ENCODE measurements around the gene TGFA. TPM values are rescaled to one million over a fixed set of nuclear protein-coding genes. Genes with fewer than 3 reads are reported as not detected.

The TGFA gene
- total RNA-seq, 6 donors from 2014 or later, result 4.2 to 19.6 (median 10.7) TPM

DNA sequence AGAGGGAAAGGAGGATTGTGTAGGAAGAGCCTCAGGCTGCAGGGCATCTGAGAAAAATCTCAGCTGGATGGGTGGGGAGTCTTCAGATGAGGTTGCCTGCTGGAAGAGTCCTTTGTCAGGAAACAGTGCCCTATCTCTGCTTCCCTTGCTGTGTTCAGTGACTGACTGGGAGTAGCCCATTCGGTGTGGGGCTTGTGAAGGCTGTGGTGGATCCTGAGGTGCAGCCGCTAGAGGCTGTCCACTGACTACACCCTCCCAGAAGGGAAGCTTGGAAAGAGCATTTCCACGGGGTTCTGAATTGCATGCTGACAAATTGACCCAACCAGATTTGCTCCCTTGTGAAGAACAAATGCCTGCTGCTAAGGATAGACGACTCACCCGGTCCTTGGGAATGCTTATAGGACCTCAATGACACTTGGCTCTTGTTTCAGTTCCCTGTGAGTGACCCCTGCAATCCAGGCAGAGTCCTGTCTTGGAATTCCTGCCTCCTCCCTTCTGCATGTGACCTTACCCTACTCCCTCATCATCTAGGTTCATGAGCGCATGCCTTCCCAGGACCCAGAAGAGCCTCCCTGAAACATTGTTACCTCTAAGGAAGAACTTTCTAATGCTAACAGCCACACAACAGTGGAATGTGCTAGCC, 142.0 kb downstream of the TGFA start:
- Histone ChIP-seq H3K4me1 (no peaks in the 10 kb centered on the region), H3K9me3 (no peaks in the 10 kb centered on the region), H3K27me3 (no peaks in the 10 kb centered on the region), H3K4me3 (no peak overlapping the region), H3K36me3 (no peaks in the 10 kb centered on the region), H3K27ac (no peak overlapping the region)
- WGBS, 2 donors, result 47 to 74% methylated on average over 6 of the region's 6 CpGs
- TF ChIP-seq EP300 (IDR thresholded peaks at IDR 0.05), result no peak
- no peak for TF ChIP-seq POLR2AphosphoS5 (IDR thresholded peaks at IDR 0.05)
- TF ChIP-seq POLR2A (IDR thresholded peaks at IDR 0.05), result no peak
- TF ChIP-seq CTCF (IDR thresholded peaks at IDR 0.05), result no peak
- ATAC-seq (ENCODE audit: low FRiP score in 2 of 2) (no peak), DNase-seq (no peak)

GRCh38 chr2:70403267-70404053, 150.2 kb downstream of the TGFA start:
- TF ChIP-seq POLR2AphosphoS5 (IDR thresholded peaks at IDR 0.05) (no peak), POLR2A (IDR thresholded peaks at IDR 0.05) (no peak), CTCF (IDR thresholded peaks at IDR 0.05) (no peak), EP300 (IDR thresholded peaks at IDR 0.05) (no peak)
- Histone ChIP-seq H3K4me1 (no peaks in the 10 kb centered on the region), H3K9me3 (no peaks in the 10 kb centered on the region), H3K4me3 (no peak overlapping the region), H3K36me3 (no peaks in the 10 kb centered on the region), H3K27ac (no peak overlapping the region), H3K27me3 (no peaks in the 10 kb centered on the region)
- DNase-seq (no peak), ATAC-seq (ENCODE audit: low FRiP score in 2 of 2) (no peak)
- 80 to 83% methylated on average over 8 of the region's 8 CpGs for WGBS, 2 donors

DNA sequence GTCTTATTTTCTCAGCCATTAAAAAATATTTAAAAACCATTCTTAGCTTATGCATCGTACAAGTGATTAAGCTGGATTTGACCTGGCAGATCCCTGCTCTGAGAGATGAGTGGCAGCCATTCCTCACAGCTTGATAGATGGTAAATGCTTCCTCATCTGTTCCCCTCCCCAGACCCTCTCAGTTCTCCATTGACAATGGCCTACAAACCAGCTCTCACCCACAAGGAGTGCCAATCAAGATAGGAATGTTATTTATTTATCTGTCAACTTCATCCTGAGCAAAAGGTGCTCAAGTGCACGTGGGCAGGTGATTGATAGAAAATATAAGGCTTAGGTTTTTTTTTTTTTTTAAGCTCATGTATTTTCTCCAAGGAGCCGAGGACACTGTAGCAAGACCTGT, 153.1 kb downstream of the TGFA start:
- TF ChIP-seq POLR2AphosphoS5 (IDR thresholded peaks at IDR 0.05), result no peak
- TF ChIP-seq CTCF (IDR thresholded peaks at IDR 0.05), result no peak
- Histone ChIP-seq H3K27ac (no peak overlapping the region), H3K27me3 (no peaks in the 10 kb centered on the region), H3K36me3 (no peaks in the 10 kb centered on the region), H3K9me3 (no peaks in the 10 kb centered on the region), H3K4me1 (no peaks in the 10 kb centered on the region), H3K4me3 (no peak overlapping the region)
- 61 to 71% methylated on average over 3 of the region's 3 CpGs for WGBS, 2 donors
- DNase-seq, result no peak
- no peak for ATAC-seq (ENCODE audit: low FRiP score in 2 of 2)

DNA sequence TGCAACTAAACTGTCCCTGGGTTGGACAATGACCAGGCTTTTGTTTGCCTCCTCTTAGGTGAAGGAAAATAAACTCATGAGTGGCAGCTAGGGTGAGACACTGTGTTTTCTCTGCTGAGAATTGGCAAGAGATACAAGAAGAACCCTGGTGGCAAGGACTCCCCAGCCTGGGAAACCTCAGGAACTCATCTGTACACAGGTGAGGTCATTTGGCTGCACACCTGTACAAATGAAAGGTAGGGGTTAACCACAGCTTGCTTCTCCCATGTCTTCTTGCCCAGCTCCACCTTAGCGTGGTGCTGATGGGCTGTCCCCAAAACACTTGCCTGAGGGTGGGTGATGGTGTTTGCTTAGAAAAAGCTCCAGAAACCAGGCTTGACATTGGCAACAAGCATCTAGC, 154.6 kb downstream of the TGFA start:
- H3K9me3 ChIP-seq, result no peaks in the 10 kb centered on the region
- no peak overlapping the region for H3K4me3 ChIP-seq
- no peaks in the 10 kb centered on the region for H3K27me3 ChIP-seq
- 78 to 89% methylated on average over 1 of the region's 1 CpG for WGBS, 2 donors
- H3K36me3 ChIP-seq, result no peaks in the 10 kb centered on the region
- no peak for DNase-seq
- TF ChIP-seq POLR2A (IDR thresholded peaks at IDR 0.05), result no peak
- no peak for ATAC-seq (ENCODE audit: low FRiP score in 2 of 2)
- no peak overlapping the region for H3K27ac ChIP-seq
- no peaks in the 10 kb centered on the region for H3K4me1 ChIP-seq

Other genes starting within 250 kb of the TGFA start
- gene ADD2, start 214.4 kb upstream of the TGFA start, total RNA-seq, result 1 to 10 TPM in 2 of 6 donors, under 1 TPM in 4; under 0.01 to 3.3 (median 0.50) TPM
- not detected for gene FIGLA, start 236.8 kb upstream of the TGFA start, total RNA-seq

All from upper lobe of left lung (tissue), 6 donors.